HL-60/S4 treated with retinoic acid at 250 ng/mL for 4 days and 3 days (cell line): Measurements from ENCODE around the gene PARP3.

Experiments used
- in situ Hi-C: fragments of 300-500 bp; cut with MboI; formaldehyde crosslinking; loops from 2 replicates; pipeline ENCODE4 v1.7.0; 2022; ENCODE audit warnings: low sequenced_read_pairs

PARP3 gene

DNA sequence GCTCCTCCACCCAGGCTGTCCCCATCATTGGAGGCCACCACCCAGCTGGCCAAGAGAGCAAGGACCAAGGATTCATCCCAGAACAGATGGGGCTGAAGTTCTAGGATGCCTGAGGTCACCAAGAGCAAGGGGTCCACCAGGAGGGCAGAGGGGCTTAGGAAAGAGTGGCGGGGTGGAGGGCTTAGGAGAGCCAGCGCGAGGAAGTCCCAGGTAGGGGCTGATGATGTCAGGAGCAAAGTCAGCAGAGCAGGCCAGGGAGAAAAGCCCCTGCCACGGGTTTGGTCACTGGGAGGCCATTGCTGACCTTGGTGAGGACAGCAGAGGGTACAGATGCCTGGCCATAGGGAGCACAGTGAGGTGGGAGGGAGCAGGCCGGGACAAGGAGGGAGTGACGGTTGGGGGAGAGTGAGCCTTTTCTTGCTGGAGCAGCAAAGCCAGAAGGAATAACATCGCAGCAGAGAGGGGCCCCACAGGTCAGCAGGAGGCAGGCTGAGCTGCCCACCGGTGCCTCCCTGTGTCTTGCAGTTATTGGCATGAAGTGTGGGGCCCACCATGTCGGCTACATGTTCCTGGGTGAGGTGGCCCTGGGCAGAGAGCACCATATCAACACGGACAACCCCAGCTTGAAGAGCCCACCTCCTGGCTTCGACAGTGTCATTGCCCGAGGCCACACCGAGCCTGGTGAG, 5.2 kb downstream of the PARP3 start:
- in situ Hi-C loops: no loop called here

DNA sequence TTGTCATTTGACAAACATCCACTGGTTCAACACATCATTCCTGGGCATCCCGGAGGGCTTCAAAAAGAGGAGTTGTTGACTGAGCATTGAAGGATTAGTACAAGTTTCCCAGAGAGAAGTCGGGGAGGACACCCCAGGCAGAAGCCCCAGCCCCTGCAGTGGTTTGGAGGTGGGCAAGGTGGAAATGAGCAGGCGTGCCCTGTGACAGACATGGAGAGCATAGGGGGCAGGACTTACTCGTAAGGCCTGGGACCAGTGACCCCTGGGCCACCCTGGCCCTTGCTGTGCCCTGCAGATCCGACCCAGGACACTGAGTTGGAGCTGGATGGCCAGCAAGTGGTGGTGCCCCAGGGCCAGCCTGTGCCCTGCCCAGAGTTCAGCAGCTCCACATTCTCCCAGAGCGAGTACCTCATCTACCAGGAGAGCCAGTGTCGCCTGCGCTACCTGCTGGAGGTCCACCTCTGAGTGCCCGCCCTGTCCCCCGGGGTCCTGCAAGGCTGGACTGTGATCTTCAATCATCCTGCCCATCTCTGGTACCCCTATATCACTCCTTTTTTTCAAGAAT, 5.9 kb downstream of the PARP3 start:
- in situ Hi-C loops: no loop called here

DNA sequence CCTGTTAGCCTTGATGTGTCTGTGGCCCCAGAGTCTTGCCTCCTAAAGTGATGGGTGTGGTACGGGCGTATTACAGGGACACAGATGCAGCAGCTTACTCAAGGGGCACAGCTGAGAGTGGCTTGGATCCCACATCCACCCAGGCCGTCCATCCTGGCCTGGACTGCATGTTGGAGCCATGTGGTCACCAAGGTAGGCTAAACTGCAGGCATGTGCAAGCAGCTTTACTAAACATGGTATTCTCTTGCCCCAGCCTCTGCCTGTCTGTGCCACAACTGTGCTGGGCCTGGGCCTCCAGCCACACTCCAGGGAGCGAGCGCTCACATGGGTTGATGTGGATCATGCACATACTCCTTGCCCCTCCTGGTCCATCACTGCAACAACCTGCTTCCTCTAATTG, 7.0 kb downstream of the PARP3 start:
- in situ Hi-C loops: no loop called here

DNA sequence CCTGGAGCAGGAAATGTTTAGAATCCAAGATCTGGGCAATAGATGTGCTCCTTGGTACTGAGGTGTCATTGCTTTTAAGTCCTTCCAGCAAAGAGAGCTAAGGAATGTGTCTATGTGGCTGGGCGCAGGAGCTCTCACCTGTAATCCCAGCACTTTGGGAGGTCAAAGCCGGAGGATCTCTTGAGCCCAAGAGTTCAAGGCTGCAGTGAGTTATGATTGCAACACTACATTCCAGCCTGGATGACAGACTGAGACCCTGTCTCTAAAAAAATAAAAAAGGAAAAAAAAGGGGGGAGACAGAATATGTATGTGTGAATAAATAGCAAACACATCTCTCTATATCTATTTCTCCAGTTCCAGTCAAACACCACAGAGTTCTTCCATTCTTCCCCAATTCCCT, 8.7 kb downstream of the PARP3 start:
- in situ Hi-C loops: no loop called here

DNA sequence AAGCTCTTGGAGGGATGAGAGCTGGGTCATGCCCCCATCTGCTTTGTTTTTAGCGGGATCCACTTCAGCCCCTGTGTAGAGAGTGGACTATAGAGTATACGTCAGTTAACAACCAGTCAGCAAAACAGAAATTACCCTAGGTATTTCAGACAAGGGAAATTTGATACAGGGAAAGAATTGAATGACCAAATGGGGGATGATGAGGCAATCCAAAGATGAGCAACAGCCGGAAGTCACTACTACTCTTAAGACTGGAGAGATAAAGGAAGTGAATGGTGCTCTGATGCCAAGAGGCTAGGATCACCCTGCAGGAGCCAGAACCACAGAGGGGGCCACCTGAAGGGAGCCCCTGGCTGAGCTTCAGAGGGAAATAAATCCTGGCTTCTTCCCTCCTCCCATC, 11.3 kb downstream of the PARP3 start:
- in situ Hi-C loops: no loop called here

DNA sequence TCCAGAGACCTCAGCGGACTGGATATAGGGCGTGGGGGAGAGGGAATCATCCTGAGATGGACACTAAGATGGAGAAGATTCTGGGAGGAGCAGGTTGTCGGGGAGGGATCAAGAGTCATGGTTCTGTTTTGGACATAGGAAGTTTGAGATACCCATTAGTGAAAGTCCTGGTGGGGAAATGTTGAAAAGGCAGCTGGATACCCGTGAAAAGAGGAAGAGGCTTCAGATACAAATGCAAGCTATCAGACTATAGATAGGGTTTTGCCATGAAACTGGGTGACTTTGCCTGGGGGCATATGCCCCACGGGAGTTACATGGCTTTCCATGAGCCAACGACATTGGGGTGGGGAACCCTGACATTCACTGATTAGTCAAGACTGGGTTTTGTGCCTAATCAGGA, 11.9 kb downstream of the PARP3 start:
- in situ Hi-C loops: no loop called here

DNA sequence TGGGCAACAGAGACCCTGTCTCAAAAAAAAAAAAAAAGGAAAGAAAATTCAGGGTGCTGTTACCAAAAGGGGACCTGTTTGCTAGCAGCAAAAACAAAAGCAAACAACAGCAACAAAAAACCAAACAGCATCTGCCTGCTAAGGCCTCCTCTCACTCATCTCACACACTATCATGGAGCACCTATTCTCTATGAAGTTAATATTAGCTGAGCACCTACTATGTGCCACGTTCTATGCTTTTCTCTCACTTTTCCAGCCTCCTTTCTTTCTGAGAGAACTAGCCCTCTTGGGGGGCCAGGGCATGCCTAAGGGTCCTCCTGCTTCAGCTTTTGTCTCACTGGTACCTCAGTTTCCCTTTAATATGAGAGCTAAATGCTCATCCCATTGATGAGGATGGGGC, 12.6 kb downstream of the PARP3 start:
- in situ Hi-C loops: no loop called here

DNA sequence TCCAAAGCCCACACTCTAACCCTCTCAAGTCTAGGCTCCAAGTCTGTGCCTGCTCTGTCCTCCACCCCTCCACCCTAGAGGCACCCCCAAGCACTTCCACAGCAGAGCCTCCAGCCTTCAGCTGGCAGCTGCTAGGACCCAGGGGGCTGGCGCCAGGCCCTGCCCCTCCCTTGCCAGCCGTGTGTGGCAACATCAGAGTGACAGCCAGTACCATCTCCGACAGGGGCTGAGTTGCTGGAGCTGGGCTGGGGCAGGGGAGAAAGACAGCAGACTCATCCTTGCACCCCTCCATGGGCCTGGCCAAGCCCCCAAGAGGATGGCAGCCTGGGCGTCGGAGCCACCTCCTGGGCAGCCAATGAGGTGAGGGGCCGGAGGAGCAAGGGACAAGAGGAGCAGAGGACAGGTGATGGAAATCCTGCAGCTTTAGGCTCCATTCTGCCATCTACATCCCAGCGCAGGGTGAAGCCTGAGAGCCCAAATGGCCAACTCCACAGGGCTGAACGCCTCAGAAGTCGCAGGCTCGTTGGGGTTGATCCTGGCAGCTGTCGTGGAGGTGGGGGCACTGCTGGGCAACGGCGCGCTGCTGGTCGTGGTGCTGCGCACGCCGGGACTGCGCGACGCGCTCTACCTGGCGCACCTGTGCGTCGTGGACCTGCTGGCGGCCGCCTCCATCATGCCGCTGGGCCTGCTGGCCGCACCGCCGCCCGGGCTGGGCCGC, 13.2 kb downstream of the PARP3 start, which contains the start of gene GPR62:
Gene GPR62 (plus strand): TSS at position 207 of the 718 bp plus-strand sequence. CDS start 272 bp downstream, at position 479.
- in situ Hi-C loops: no loop called here

DNA sequence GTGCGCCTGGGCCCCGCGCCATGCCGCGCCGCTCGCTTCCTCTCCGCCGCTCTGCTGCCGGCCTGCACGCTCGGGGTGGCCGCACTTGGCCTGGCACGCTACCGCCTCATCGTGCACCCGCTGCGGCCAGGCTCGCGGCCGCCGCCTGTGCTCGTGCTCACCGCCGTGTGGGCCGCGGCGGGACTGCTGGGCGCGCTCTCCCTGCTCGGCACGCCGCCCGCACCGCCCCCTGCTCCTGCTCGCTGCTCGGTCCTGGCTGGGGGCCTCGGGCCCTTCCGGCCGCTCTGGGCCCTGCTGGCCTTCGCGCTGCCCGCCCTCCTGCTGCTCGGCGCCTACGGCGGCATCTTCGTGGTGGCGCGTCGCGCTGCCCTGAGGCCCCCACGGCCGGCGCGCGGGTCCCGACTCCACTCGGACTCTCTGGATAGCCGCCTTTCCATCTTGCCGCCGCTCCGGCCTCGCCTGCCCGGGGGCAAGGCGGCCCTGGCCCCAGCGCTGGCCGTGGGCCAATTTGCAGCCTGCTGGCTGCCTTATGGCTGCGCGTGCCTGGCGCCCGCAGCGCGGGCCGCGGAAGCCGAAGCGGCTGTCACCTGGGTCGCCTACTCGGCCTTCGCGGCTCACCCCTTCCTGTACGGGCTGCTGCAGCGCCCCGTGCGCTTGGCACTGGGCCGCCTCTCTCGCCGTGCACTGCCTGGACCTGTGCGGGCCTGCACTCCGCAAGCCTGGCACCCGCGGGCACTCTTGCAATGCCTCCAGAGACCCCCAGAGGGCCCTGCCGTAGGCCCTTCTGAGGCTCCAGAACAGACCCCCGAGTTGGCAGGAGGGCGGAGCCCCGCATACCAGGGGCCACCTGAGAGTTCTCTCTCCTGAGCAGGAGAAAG, 14.0 kb downstream of the PARP3 start:
- in situ Hi-C loops: no loop called here

DNA sequence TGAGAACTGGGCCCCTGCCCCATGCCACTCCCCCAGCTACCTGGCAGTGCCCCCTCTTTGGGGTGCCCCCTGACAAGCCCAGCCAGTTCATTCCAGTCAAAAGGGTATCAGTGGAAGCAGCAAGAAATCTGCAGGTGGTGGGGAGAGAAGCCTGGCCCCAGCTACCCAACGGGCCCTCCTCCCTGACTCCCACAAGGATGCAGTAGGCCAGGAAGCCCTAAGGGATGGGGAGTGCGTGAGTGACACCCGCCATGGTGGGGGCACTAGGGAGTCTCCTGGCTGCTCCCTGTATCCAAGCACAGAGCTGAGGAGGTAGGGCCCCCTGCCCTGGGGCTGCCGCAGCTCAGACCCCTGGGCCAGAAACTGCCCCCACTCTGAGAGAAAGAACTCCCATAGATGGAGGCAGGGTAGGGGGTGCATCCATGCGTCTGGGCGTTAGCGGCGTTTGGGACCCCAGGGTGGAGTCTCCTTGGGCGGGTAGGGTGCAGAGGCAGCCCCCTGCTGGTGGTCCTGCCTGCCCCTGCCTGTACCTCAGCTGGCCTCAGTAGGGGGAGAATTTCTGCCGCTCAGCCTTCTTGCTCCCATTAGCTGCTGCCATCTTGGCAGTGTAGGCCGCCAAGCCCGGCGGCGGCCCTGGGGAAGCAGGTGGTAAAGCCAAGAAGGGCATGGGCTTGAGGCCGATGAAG, 15.5 kb downstream of the PARP3 start:
- in situ Hi-C loops: no loop called here

DNA sequence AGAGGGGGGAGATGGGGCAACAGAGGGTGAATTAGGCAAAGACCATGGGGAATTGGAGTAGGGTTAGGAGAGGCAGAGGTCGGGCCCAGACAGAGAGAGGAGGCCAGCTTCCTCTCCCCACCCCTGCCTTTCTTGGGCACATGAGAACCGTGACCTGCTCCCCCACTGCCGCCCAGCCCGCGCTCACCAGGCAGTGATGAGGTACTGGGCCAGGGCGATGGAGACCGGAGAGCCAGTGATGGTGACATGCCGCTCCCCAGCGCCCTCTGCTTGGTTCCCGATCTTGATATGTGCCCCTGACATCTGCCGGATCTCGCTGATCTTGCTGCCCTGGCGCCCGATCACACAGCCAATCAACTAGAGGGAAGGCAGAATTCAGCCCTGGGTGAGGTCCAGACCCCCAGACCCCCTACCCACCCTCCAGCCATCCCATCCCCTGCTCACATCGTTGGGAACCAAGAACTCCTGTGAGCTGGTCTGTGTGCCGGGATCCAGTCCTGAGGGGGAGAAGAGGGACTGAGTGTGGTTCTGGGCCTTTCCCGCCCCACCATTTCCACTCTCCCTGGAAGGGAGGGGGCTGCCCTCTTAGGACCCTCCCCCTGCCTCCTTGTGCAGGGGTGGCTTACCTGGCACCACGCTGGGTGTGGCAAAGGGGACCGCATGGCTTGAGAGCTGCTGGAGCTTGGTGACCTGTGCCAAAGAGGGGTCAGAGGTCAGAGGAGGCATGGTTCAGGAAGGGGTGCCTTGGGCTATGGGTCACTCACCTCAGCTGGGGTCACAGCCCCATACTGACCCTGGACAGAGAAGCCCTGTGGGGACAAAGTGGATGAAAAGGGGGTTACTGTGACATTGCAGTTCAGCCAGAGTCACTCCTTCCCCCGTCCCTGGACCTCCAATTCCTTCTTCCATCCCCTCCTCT, 16.7 kb downstream of the PARP3 start:
- in situ Hi-C loops: no loop called here

DNA sequence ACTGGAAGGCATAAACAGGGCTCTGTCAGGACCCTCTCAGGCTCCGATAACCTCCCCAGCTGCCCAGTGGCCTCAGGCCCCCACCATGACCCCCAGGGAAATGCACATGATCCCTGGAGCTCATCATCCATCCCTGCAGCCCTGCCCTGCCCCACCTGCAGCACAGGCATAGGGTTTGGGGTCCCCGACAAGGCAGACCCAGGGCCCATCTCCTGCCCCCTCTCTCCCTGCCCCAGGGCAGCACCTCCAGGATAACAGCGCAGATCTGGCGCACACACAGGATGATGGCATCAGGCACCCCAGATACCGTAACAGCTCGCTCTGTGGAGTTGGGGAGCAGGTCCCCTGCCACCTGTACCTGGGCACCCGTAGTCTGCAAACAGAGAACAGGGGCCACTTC, 17.5 kb downstream of the PARP3 start:
- in situ Hi-C loops: no loop called here

DNA sequence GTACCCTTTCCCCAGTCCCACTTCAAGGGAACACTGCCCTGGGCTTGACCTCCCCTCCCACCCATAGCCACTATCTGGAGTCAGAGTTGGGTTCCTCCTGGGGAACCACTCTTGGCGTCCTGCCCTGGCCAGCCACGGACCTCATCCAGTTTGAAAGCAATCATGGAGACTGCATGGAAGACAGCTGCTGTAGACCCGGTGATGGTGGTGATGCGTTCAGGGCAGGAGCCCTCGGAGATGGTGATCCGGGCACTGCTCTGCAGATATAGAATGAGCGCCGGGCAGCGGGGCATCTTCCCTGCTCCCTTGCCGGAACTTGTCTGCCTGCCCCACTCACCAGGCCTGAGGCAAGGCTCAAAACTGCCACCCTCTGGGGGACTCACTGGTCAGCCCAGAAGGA, 18.2 kb downstream of the PARP3 start:
- in situ Hi-C loops: no loop called here

DNA sequence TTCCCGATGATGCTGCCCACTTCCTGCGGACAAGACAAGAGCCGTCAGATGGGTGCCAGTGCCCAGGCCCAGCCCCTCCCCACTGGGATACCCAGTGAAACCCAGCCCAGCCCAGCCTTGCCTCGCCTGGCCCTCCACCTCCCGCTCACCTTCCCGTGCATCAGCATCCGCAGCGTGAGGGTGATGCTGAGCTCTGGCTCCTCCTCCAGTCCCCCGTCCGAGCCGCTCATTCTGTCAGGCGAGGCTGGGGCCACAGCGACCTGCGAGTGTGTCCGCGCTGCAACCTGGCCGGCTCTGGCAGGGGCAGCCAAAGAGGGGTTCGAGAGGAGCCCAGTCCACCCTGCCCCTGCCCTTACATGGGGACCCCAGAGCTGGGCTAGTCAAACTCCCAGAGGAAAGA, 18.8 kb downstream of the PARP3 start:
- in situ Hi-C loops: no loop called here

DNA sequence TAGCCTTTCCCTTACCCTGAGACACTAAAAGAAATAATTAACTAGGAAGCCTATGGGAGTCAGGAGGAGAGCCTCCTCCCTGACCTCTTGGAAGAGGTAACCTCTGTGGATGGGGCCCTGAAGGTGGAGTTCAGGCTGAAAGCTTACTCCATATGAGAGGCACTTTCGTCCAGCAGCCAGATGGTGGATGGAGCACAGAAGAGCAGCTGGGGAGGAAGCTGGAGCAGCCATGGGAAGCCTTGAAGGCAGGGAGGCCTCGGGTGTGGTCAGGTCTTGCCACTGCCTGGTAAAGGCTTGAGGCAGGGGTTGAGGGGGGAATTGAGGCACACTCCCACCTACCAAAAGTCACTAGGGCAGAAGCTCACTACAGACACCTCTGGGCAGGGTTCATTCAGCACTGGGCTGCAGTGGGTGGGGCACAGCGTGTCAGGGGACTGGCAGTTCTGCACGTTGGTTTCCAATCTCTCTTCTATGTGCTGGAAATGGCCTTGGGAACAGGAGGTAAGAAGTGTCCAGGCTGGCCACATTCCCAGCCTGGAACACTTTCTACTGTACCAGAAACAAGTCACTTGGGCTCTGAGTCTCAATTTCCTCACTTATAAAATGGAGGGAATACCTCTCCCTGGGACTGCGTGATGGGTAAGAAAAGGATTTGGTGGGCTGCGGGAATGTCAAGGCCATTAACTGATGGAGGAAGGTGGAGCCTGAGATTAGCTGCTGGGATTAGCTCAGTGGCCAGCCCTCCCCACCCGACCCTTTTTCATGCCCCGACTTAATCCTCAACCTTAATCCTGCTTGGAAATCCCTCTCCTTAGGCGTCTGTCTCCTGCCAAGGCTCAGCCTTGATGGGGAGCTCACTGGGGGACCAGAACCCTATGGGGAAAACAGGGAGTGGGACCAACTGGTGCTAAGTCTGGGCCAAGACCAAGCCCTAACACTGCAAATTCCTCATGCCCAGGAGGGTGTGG, 19.7 kb downstream of the PARP3 start:
- in situ Hi-C loops: no loop called here

DNA sequence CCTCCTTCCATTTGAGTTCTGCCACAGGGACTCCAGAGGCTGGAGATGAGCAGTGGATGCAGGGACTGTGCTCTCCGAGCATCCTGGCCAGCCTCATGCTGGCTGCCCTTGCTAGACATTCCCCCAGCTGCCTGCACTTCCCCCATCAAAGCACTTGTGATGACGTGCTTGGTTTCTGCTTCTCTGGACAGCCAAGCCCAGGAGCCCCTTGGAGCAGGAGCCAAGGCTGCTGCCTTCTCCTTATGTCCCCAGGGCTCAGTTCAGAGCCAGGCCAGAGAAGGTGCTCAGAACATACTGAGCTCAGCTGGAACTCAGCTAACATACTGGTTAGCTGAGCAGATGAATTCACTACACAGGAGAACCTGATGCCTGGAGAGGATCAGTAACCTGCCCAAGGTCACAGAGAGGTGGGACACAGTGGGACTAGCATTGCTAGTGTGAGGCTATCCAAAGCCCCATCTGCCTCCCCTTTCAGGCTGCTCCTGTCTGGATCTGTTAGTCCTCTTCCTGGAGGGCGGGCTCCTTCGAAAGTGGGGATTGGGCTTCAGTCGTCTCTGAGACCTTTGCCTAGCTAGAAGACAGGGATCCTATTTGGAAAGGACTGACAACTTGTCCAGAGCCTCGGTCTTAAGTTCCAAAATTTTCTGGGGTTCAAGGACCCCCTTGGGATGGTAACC, 20.8 kb downstream of the PARP3 start:
- in situ Hi-C loops: no loop called here

DNA sequence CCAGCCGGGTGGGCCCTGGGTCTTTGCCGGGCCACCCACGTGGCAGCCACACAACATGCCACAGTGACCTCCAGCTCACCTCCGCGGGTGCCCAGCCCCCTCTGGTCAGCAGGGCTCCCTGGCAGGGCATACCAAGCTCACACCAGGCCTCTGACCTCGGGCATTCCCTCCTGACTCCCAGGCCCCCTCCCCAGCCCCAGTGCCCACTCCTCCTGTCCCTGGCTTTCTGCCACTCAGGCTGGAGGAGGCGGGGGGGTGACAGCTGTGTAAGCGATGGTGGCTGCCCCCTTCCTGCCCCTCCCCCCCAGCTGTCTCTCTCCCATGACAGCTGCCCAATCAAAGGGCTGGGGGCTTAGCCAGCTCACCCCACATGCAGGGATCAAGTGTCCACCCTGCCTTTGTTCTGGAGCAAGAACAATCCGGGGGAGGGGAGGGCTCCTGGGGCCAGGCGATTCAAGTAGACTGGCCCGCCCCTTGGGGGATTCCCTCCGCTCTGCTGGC, 21.8 kb downstream of the PARP3 start:
- in situ Hi-C loops: no loop called here

DNA sequence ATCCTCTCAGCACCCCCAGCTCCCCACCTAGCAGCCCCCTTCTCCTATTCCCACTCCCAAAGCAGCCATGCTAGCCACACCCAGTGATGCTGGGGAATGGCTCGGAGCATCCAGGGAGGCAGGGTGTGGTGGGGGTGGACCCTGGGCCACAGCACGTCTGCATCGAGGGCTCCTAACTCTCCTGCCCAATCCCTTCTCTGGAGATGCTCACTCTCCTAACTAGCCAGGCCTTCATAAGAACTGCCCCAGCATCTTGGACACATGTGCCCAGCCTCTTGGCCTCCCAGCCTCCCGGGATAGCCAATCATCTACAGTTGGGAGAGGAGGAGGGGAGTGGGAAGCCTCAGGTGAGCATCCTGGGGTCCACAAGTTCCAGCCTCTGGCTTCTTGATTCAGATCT, 22.4 kb downstream of the PARP3 start:
- in situ Hi-C loops: no loop called here
